Measurements from ENCODE around the gene LUC7L.
A peak's percentile ranks its signal among the peaks of the same experiment; 100 is the strongest.
"Not testable (repeated sequence)": the region's sequence is repeated elsewhere in the genome, so short reads cannot be mapped to it uniquely, and the experiment has no call there.

LUC7L gene

GRCh38 chr16:270381-271255, 41.4 kb upstream of the LUC7L start:
- no peaks in the 10 kb centered on the region for H3K79me2 ChIP-seq (ENCODE audit: control insufficient read depth, insufficient read depth, low read length, poor library complexity)
- no peak overlapping the region for H2AK5ac ChIP-seq (ENCODE audit: low read length)
- H3K9ac ChIP-seq (ENCODE audit: low read length): no peak overlapping the region
- H3K27me3 ChIP-seq (ENCODE audit: insufficient read depth, low read length): peaks cover 7% of the 10 kb centered on the region
- H3K9me3 ChIP-seq (ENCODE audit: insufficient read depth, low read depth, low read length): peaks cover 13% of the 10 kb centered on the region
- no peak overlapping the region for H3K27ac ChIP-seq (ENCODE audit: low read depth, low read length)
- no peak overlapping the region for H2BK120ac ChIP-seq (ENCODE audit: insufficient read depth, low read length, poor library complexity)
- no peak overlapping the region for H2AFZ ChIP-seq (ENCODE audit: insufficient read depth, low read length, poor library complexity)
- DNase-seq: no peak
- no peak overlapping the region for H3K4me2 ChIP-seq (ENCODE audit: low read length)
- H3K4ac ChIP-seq (ENCODE audit: low read depth, low read length): no peak overlapping the region
- H4K8ac ChIP-seq (ENCODE audit: low read depth, low read length): no peak overlapping the region
- no peak overlapping the region for H4K91ac ChIP-seq (ENCODE audit: low read depth, low read length)
- peaks cover 0 to 6% of the 10 kb centered on the region in 2 experiments for H3K4me1 ChIP-seq (ENCODE audit: control insufficient read depth in 1 of 2, insufficient read depth in 2 of 2, low read length in 2 of 2)
- H3K14ac ChIP-seq (ENCODE audit: low read length): no peak overlapping the region
- no CpG with 5 or more reads among the region's 34 CpGs for WGBS (ENCODE audit: extremely low coverage, insufficient coverage, insufficient read length)
- no peak overlapping the region for H3K23ac ChIP-seq (ENCODE audit: low read length)
- no peaks in the 10 kb centered on the region for H3K36me3 ChIP-seq (ENCODE audit: control insufficient read depth in 1 of 2, insufficient read depth in 2 of 2, low read length in 2 of 2)
- no peak overlapping the region for H2BK5ac ChIP-seq (ENCODE audit: low read depth, low read length, poor library complexity)
- H4K12ac ChIP-seq (ENCODE audit: low read depth, low read length): no peak overlapping the region
- H3K18ac ChIP-seq (ENCODE audit: low read length): no peak overlapping the region
- H3K79me1 ChIP-seq (ENCODE audit: low read length): no peaks in the 10 kb centered on the region
- H3K4me3 ChIP-seq (ENCODE audit: low read depth, low read length): no peak overlapping the region
- no peak overlapping the region for H2BK12ac ChIP-seq (ENCODE audit: low read length)

- H3K4me1 ChIP-seq (ENCODE audit: control insufficient read depth in 1 of 2, insufficient read depth in 2 of 2, low read length in 2 of 2): no peaks in the 10 kb centered on the region
- H3K4me2 ChIP-seq (ENCODE audit: low read length): no peak overlapping the region
- H4K91ac ChIP-seq (ENCODE audit: low read depth, low read length): no peak overlapping the region
- H3K9ac ChIP-seq (ENCODE audit: low read length): no peak overlapping the region
- H3K27me3 ChIP-seq (ENCODE audit: insufficient read depth, low read length): no peaks in the 10 kb centered on the region
- no peak overlapping the region for H3K14ac ChIP-seq (ENCODE audit: low read length)
- no peak overlapping the region for H4K8ac ChIP-seq (ENCODE audit: low read depth, low read length)
- no peak overlapping the region for H2BK12ac ChIP-seq (ENCODE audit: low read length)
- no peak overlapping the region for H3K4me3 ChIP-seq (ENCODE audit: low read depth, low read length)
- no peak overlapping the region for H2BK120ac ChIP-seq (ENCODE audit: insufficient read depth, low read length, poor library complexity)
- WGBS (ENCODE audit: extremely low coverage, insufficient coverage, insufficient read length): no CpG with 5 or more reads among the region's 24 CpGs
- no peak overlapping the region for H2AK5ac ChIP-seq (ENCODE audit: low read length)
- no peak for DNase-seq
- no peak overlapping the region for H3K18ac ChIP-seq (ENCODE audit: low read length)
- H2BK5ac ChIP-seq (ENCODE audit: low read depth, low read length, poor library complexity): no peak overlapping the region
- no peak overlapping the region for H4K12ac ChIP-seq (ENCODE audit: low read depth, low read length)
- H2AFZ ChIP-seq (ENCODE audit: insufficient read depth, low read length, poor library complexity): no peak overlapping the region
- peaks cover 9 to 10% of the 10 kb centered on the region in 2 experiments for H3K36me3 ChIP-seq (ENCODE audit: control insufficient read depth in 1 of 2, insufficient read depth in 2 of 2, low read length in 2 of 2)
- peaks cover 11% of the 10 kb centered on the region for H3K9me3 ChIP-seq (ENCODE audit: insufficient read depth, low read depth, low read length)
- no peaks in the 10 kb centered on the region for H3K79me1 ChIP-seq (ENCODE audit: low read length)
- H3K4ac ChIP-seq (ENCODE audit: low read depth, low read length): no peak overlapping the region
- no peak overlapping the region for H3K27ac ChIP-seq (ENCODE audit: low read depth, low read length)
- H3K23ac ChIP-seq (ENCODE audit: low read length): no peak overlapping the region
- H3K79me2 ChIP-seq (ENCODE audit: control insufficient read depth, insufficient read depth, low read length, poor library complexity): no peaks in the 10 kb centered on the region
Measured at GRCh38 chr16:269061-269796, 40.0 kb upstream of the LUC7L start.

GRCh38 chr16:268141-269053, 39.1 kb upstream of the LUC7L start:
- WGBS (ENCODE audit: extremely low coverage, insufficient coverage, insufficient read length): no CpG with 5 or more reads among the region's 40 CpGs
- Histone ChIP-seq H3K9ac (ENCODE audit: low read length) (no peak overlapping the region), H2BK120ac (ENCODE audit: insufficient read depth, low read length, poor library complexity) (no peak overlapping the region), H3K9me3 (ENCODE audit: insufficient read depth, low read depth, low read length) (peaks cover 11% of the 10 kb centered on the region), H2AK5ac (ENCODE audit: low read length) (no peak overlapping the region), H3K79me2 (ENCODE audit: control insufficient read depth, insufficient read depth, low read length, poor library complexity) (no peaks in the 10 kb centered on the region), H3K4ac (ENCODE audit: low read depth, low read length) (no peak overlapping the region), H3K4me3 (ENCODE audit: low read depth, low read length) (peak overlapping the region; percentile 31), H3K27ac (ENCODE audit: low read depth, low read length) (no peak overlapping the region), H2BK12ac (ENCODE audit: low read length) (no peak overlapping the region), H4K12ac (ENCODE audit: low read depth, low read length) (no peak overlapping the region), H2BK5ac (ENCODE audit: low read depth, low read length, poor library complexity) (no peak overlapping the region), H3K79me1 (ENCODE audit: low read length) (no peaks in the 10 kb centered on the region), H3K4me1 (ENCODE audit: control insufficient read depth in 1 of 2, insufficient read depth in 2 of 2, low read length in 2 of 2) (no peaks in the 10 kb centered on the region), H3K4me2 (ENCODE audit: low read length) (no peak overlapping the region), H3K23ac (ENCODE audit: low read length) (no peak overlapping the region), H3K36me3 (ENCODE audit: control insufficient read depth in 1 of 2, insufficient read depth in 2 of 2, low read length in 2 of 2) (peaks cover 17 to 19% of the 10 kb centered on the region in 2 experiments), H3K27me3 (ENCODE audit: insufficient read depth, low read length) (no peaks in the 10 kb centered on the region), H3K14ac (ENCODE audit: low read length) (no peak overlapping the region), H3K18ac (ENCODE audit: low read length) (no peak overlapping the region), H4K8ac (ENCODE audit: low read depth, low read length) (no peak overlapping the region), H2AFZ (ENCODE audit: insufficient read depth, low read length, poor library complexity) (no peak overlapping the region), H4K91ac (ENCODE audit: low read depth, low read length) (no peak overlapping the region)
- DNase-seq: peak; percentile 17 to 41

GRCh38 chr16:267562-267961, 38.3 kb upstream of the LUC7L start:
- WGBS (ENCODE audit: extremely low coverage, insufficient coverage, insufficient read length): no CpG with 5 or more reads among the region's 17 CpGs
- H3K79me1 ChIP-seq (ENCODE audit: low read length); H2BK12ac ChIP-seq (ENCODE audit: low read length); H2BK5ac ChIP-seq (ENCODE audit: low read depth, low read length, poor library complexity); H3K79me2 ChIP-seq (ENCODE audit: control insufficient read depth, insufficient read depth, low read length, poor library complexity); H4K12ac ChIP-seq (ENCODE audit: low read depth, low read length); H2AK5ac ChIP-seq (ENCODE audit: low read length); H3K4me2 ChIP-seq (ENCODE audit: low read length); H3K4me1 ChIP-seq (ENCODE audit: control insufficient read depth in 1 of 2, insufficient read depth in 2 of 2, low read length in 2 of 2); H3K18ac ChIP-seq (ENCODE audit: low read length); H4K91ac ChIP-seq (ENCODE audit: low read depth, low read length); H3K27ac ChIP-seq (ENCODE audit: low read depth, low read length); H3K4ac ChIP-seq (ENCODE audit: low read depth, low read length); H3K27me3 ChIP-seq (ENCODE audit: insufficient read depth, low read length); H4K8ac ChIP-seq (ENCODE audit: low read depth, low read length); DNase-seq; H3K9ac ChIP-seq (ENCODE audit: low read length); H2AFZ ChIP-seq (ENCODE audit: insufficient read depth, low read length, poor library complexity); H2BK120ac ChIP-seq (ENCODE audit: insufficient read depth, low read length, poor library complexity); H3K14ac ChIP-seq (ENCODE audit: low read length); H3K23ac ChIP-seq (ENCODE audit: low read length): not testable (repeated sequence)
- Histone ChIP-seq H3K9me3 (ENCODE audit: insufficient read depth, low read depth, low read length) (peaks cover 11% of the 10 kb centered on the region), H3K4me3 (ENCODE audit: low read depth, low read length) (peak overlapping the region; percentile 24), H3K36me3 (ENCODE audit: control insufficient read depth in 1 of 2, insufficient read depth in 2 of 2, low read length in 2 of 2) (peaks cover 21 to 23% of the 10 kb centered on the region in 2 experiments)
